H7 (cell line): ENCODE results near the gene FKBP8. TPM values are rescaled to one million over a fixed set of nuclear protein-coding genes. Genes with fewer than 3 reads are reported as not detected.

ENCODE experiments used
- DNase-seq: peaks from one replicate; pipeline ENCODE4 v3.0.0; 2012
- H3K27me3 ChIP-seq: 2 replicates; pipeline ENCODE4 v1.6.0; 2011; ENCODE audit warnings: mild to moderate bottlenecking, low read length; ENCODE audit not compliant: control insufficient read depth, insufficient read depth
- H3K36me3 ChIP-seq: replicated peaks from 2 replicates; pipeline ENCODE4 v1.5.1; 2011; ENCODE audit warnings: low read length; ENCODE audit not compliant: control insufficient read depth, insufficient read depth
- H3K4me3 ChIP-seq: 2 replicates; pipeline ENCODE4 v1.5.1; 2011; ENCODE audit warnings: low read depth, mild to moderate bottlenecking, control low read depth, low read length, moderate library complexity; ENCODE audit not compliant: insufficient read depth
- total RNA-seq: library from RNA; depleted of rRNA; stranded (reverse); fragments of >200 nt; shearing (Covaris generic); gene quantifications from 2 replicates; pipeline ENCODE4 v1.2.3, GENCODE V29; 2014

FKBP8 gene
- total RNA-seq, 1 experiment from 2014 or later = 446 TPM

DNA sequence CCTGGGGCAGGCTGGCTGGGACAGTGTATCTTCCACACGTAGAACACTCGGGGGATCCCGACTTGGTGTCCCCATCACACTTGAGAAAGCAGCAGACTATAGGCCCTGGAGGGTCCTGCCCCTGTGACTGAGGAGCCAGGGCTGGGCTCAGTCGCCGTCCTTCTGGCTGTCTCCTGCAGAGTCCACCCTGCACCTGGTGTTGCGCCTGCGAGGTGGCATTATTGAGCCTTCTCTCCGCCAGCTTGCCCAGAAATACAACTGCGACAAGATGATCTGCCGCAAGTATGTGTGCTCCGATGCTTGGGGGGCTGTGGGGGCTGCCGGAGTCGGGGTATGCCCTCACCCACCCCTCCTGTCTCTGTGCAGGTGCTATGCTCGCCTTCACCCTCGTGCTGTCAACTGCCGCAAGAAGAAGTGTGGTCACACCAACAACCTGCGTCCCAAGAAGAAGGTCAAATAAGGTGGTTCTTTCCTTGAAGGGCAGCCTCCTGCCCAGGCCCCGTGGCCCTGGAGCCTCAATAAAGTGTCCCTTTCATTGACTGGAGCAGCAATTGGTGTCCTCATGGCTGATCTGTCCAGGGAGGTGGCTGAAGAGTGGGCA, 31.4 kb upstream of the FKBP8 start:
- Histone ChIP-seq H3K36me3 (peaks cover 29% of the 10 kb centered on the region), H3K4me3 (no peak overlapping the region), H3K27me3 (no peaks in the 10 kb centered on the region)
- no peak for DNase-seq

DNA sequence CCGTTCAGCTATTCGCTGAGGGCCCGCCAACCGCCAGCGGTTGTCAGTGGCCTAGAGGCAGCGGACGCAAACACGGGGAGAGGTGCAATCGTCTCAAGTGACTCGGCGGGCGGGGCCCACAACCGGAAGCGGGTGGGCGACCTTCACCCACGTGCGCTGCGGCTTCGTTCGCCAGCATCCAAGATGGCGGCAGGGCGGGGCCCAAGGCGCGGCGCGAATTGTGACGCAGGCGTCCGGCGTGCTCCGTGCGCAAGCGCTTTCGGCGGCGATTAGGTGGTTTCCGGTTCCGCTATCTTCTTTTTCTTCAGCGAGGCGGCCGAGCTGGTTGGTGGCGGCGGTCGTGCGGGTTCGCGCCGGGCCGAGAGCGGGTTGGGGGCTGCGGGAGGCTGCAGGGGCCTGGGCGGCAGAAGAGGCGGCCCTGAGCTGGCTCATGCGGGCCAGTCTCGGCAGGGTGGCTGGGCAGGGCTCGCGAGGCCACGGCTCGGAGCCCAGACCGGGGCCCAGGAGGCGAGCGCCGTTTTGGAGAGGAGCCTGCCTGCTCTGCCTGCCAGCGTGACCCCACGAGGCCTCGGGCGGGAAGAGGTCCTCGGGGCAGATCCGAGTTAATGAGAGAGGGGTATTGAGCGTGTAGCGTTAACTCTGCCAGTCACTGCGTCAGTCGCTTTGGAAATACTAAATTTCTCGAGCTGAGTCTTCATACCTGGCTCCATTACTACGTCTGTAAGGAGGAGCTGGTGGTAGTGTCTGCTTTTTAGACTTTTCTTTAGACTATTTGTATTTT, 28.4 kb upstream of the FKBP8 start, which contains the start of gene UBA52:
Gene UBA52, plus strand, starts transcription at position 294 of the 781 bp plus-strand sequence. CDS start 1,444 bp downstream, outside the sequence.
- peaks cover 46% of the 10 kb centered on the region for H3K36me3 ChIP-seq

DNA sequence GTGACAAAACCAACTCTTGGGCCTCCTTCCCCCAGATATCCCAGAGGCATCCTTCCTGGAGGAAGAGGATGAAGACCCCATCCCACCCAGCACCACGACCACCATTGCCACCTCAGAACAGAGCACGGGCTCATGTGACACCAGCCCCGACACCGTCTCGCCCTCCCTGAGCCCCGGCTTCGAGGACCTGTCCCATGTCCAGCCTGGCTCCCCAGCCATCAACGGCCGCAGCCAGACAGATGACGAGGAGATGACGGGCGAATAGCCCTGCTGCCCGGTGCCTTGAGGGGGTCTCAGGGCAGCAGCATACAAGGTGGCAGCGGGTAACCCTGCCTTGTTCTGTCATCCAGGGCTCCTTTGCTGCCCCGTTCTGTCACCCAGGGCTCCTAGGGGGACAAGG, 25.0 kb upstream of the FKBP8 start:
- no peak for DNase-seq
- Histone ChIP-seq H3K27me3 (no peaks in the 10 kb centered on the region), H3K36me3 (peaks cover 36% of the 10 kb centered on the region), H3K4me3 (no peak overlapping the region)

More for the DNA sequence above, 28.4 kb upstream of the FKBP8 start, which contains the start of gene UBA52:
- Histone ChIP-seq H3K4me3 (peak within 1 kb of the TSS; percentile 81), H3K27me3 (no peaks in the 10 kb centered on the region)
- DNase-seq = peak; percentile 98

DNA sequence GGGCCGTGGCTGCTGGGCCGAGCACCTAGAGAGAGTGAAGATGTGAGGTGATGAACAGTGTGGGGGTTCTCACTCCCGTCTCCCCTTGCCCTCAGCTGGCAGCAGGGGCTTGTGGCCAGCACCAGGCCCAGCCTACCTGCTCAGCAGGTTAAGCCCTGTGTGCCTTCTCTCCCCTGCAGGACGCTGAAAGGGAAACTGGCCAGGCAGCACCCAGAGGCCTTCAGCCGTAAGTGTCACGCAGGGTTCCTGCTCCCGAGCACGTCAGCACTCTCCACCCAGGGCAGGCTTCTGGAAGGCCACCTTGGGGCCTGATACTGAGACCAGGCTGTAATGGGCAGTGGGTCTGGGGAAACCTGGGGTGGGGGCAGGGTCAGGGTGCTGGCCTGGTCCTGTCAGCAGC, 23.6 kb upstream of the FKBP8 start:
- no peak for DNase-seq
- Histone ChIP-seq H3K4me3 (no peak overlapping the region), H3K36me3 (peaks cover 34% of the 10 kb centered on the region), H3K27me3 (no peaks in the 10 kb centered on the region)

DNA sequence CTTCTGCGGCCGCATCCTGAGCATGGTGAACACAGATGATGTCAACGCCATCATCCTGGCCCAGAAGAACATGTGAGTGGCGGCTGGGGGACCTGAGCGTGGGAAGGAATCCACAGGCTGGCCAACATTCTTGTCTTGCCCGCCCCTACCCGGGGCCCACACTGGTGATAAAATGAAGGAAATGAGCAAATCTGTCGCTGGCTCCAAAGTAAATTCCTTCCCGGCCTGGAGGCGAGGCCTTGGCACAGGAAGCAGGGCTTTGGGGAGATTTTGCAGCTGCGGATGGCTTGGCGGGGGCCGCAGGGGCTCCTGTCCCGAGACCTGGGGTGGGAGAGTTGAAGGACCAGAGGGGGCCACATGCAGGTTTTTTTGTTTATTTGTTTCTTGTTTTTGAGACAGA, 18.7 kb upstream of the FKBP8 start:
- Histone ChIP-seq H3K4me3 (no peak overlapping the region), H3K36me3 (peaks cover 23% of the 10 kb centered on the region), H3K27me3 (no peaks in the 10 kb centered on the region)
- DNase-seq = no peak

DNA sequence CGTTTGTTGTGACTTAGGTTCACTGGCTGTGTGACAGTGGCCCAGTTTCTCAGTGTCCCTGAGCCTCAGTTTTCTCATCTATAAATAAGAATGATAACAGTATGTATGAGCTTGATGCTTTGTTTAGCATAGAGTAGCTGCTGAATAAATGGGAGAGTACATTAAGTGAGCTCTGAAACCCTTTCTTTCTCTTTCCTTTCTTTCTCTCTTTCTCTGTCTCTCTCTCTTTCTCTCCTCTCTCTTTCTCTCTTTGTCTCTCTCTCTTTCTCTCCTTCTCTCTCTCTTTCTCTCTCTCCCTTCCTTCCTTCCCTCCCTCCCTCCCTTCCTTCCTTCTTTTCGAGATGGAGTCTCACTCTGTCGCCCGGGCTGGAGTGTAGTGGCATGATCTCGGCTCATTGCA, 16.3 kb upstream of the FKBP8 start:
- no peak overlapping the region for H3K4me3 ChIP-seq
- peaks cover 13% of the 10 kb centered on the region for H3K36me3 ChIP-seq
- no peaks in the 10 kb centered on the region for H3K27me3 ChIP-seq
- no peak for DNase-seq

DNA sequence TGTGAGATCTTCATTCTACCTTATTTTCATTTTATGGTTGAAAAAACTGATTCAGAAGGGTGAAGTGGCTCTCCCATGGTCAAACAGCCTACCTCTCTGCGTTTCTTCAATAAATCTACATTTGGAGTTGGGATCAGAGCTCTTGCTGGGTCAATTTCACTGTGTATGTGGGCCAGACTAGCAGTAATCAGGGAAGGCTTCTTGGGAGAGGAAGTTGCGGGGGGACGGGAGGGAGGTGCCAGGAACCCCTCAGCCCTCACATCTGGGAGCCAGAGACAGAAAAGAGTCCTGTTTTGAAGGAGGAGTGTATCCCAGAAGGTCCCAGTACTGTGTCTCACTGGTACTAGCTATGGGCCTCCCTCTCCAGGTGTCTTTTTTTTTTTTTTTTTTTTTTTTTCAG, 15.2 kb upstream of the FKBP8 start:
- peak overlapping the region; percentile 90 for H3K4me3 ChIP-seq
- peaks cover 8% of the 10 kb centered on the region for H3K36me3 ChIP-seq
- DNase-seq = peak; percentile 43
- no peaks in the 10 kb centered on the region for H3K27me3 ChIP-seq

DNA sequence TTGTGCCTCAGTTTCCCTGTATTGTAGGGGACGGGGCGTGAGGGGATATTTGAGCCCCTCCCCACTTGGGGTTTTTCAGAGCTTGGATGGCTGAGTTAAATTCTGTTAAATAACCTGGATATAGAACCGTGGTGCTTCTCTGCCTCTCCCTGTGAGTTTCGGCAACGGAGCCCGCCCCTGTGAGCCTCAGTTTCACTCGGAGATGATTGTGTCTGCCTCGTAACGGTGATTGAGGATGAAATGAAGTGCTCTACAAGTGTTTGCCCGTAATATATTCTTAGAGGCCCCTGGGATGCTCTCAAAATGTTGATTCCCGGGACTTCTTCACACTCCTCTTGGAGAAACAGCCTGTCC, 14.8 kb upstream of the FKBP8 start:
- Histone ChIP-seq H3K4me3 (peak overlapping the region; percentile 90), H3K27me3 (no peaks in the 10 kb centered on the region), H3K36me3 (peaks cover 7% of the 10 kb centered on the region)
- no peak for DNase-seq

DNA sequence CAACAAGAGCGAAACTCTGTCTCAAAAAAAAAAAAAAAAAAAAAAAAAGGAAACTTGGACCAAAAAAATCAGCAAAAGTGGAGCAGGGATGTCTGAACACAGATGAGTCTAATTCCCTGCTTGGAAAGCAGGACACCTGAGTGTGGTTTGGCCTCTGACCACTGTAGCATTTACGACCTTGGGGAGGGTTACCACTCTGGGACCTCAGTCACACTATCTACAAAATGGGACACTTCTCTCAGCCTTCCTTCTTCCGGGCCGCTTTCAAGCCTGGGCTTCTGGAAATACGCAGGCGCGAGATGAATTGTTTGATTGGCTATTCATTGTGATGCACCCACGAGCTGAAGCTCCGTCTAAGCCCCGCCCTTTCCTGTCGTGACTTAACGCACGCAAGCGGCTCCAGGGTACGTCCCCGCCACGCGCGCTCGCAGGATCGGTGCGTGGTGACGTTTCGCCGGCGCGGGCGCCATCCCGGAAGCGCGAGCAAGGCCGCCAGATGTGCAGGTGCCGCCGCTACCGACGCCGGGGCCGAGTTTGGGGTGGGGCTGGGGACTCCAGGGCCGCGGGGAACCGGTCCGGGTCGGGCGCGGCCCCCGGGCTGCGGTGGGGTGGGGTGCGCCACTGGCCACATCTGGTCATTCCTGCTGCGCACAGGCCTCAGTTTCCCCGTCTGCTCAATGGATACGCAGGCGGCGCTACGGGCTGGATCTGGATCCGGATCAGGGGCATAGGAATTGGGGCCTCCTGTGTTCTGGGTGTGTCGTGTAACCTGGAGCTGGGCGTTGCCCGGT, 14.2 kb upstream of the FKBP8 start, which contains the start of gene KXD1:
Gene KXD1, plus strand, starts transcription at position 460 of the 791 bp plus-strand sequence. CDS start 4,187 bp downstream, outside the sequence.
- Histone ChIP-seq H3K27me3 (no peaks in the 10 kb centered on the region), H3K36me3 (peaks cover 4% of the 10 kb centered on the region), H3K4me3 (peak within 1 kb of the TSS; percentile 90)
- peak; percentile 96 for DNase-seq

DNA sequence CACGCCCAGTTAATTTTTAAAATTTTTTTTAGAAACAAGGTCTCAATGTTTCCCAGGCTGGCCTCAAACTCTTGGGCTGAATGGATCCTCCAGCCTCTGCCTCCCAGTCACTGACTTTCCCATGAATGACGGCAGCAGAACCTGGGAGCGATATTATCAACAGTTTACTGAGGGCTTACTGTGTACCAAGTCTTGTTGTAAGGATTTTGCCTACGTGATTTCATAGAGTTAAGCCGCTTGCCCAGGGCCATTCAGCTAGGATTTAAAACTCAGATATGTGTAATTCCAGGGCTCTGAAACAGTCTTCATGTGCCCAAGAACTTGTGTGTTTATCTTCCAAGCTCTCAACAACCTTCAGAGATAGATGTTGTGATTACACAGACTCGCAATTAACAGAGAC, 8.3 kb upstream of the FKBP8 start:
- Histone ChIP-seq H3K27me3 (no peaks in the 10 kb centered on the region), H3K36me3 (no peaks in the 10 kb centered on the region), H3K4me3 (no peak overlapping the region)
- no peak for DNase-seq

DNA sequence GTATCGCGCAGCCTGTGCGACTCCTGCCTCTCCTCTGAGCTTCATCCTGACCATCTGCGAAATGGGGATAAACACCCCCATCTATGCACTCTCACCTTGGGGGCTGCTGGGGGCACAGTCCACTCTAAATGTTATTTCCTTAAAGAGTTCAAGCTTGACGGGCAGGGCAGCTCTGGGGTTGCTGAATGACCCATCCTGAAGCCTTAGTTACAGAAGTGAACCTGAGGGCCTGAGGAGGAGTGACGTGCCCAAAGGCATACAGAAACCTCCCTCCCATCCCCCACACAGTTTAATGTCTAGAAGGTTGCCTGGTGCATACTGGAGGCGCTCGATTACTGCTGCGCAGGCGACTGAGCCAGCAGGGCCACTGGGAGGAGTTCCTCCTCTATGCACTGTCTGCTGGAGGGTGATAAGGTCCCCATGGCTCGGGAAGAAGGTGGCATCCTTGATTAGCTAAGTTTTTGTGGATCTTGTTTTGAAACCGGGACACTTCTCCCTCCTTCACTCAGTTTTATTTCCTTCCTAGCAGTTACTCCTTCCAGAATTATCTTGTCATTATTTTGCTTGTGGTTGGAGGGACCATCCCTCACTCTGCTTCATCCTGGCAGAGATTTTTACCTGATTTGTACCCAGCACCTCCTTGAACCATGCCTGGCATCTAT, 572 bp upstream of the FKBP8 start:
- H3K4me3 ChIP-seq = peak overlapping the region; percentile 58
- no peaks in the 10 kb centered on the region for H3K27me3 ChIP-seq
- H3K36me3 ChIP-seq = peaks cover 14% of the 10 kb centered on the region
- peak; percentile 81 for DNase-seq

DNA sequence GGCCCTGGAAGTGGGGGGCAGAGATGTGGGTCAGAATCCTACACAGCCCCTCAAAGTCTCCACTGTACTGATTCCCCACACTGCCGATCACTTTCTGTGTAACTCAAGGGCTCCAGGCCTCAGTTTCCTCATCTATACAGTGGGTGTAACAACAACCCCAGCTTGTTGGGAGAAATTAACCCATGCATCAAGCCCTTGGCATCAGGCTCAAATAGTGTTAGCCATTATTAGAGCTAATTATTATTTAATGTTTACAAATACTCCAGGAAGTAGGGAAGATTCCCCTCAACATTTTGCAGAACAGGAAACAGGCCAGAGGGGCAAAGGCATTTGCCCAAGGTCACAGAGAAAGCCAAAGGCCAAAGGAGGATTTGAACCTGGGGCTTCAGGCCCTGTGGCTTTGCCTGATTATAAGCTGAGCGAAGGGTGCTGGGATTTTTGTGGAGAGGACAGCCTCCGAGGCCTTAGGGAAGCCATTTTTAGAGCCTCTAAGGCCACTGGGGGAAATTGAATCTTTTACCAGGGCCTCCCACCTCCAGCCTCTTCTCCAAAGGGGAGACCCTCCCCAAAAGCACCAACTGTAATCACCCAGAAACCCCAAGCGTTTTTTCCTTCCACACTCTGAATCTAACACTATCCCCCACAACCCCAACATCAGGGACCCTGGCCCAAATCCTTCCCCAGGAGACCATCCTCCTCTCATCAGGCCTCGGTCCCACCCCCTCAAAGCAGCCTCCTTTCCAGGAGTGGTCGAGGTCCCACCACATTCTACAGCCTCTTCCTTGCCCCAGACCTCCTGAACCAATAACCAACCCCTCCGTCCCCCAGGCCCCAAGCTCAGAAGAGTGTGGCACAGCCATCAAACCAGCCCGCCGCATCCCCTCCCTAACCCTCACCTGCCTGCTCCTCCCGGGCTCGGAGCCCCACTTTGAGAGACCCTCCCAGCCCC, 1.1 kb downstream of the FKBP8 start:
- peak; percentile 88 for DNase-seq
- Histone ChIP-seq H3K27me3 (no peaks in the 10 kb centered on the region), H3K4me3 (peak overlapping the region; percentile 68), H3K36me3 (peaks cover 17% of the 10 kb centered on the region)

DNA sequence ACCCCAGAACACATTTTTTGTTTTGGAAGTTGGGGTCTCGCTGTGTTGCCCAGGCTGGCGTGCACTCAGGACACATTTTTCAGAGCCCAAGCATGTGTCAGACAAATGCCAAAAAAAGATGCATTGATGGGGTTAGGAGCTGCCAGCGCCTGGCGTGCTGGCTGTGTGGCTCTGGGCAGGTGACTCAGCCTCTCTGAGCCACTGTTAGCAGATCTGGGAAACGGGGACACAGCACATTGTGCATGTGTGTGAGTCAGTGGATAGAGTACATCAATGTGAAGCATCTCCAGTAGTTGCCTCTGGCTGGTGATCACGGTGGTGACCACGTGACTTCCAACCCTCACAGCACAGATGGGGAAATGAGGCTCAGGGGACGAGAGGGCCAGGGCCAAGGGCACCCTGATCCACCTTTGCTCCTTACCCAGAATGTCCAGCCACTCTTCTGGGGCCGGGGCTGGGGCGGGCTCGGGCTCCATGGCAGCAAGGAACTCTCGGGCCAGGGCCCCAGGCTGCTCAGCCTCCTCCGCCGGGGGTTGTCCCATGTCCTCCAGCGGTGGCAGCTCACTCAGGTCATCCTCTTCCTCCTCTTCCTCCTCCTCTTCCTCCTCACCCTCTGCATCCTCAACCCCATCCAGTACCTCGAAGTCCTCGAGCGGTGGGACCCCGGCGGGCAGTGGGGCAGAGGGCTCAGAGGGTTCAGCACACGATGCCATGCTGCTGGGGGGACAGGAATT, 1.9 kb downstream of the FKBP8 start:
- H3K4me3 ChIP-seq = no peak overlapping the region
- DNase-seq = peak; percentile 37

More for the DNA sequence above, 1.9 kb downstream of the FKBP8 start:
- Histone ChIP-seq H3K36me3 (peaks cover 21% of the 10 kb centered on the region), H3K27me3 (no peaks in the 10 kb centered on the region)
